Measurements from ENCODE around the gene PGGT1B. TPM values are rescaled to one million over a fixed set of nuclear protein-coding genes. Genes with fewer than 3 reads are reported as not detected.

PGGT1B gene
- total RNA-seq, 4 donors from 2014 or later = 5.5 to 13.2 (median 10.4) TPM

GRCh38 chr5:115193295-115193694 lies 69.4 kb downstream of the PGGT1B start:
- Histone ChIP-seq H3K4me1 (peaks cover 0 to 7% (median 1%) of the 10 kb centered on the region in 4 donors), H3K27ac (no peak overlapping the region), H3K9me3 (no peaks in the 10 kb centered on the region), H3K4me3 (no peak overlapping the region), H3K36me3 (no peaks in the 10 kb centered on the region), H3K27me3 (no peaks in the 10 kb centered on the region)
- no peak for DNase-seq (ENCODE audit: low spot score in 2 of 2)
- TF ChIP-seq EP300 (IDR thresholded peaks at IDR 0.05) (no peak), CTCF (IDR thresholded peaks at IDR 0.05) (no peak), POLR2A (IDR thresholded peaks at IDR 0.05) (no peak)

GRCh38 chr5:115192098-115192497 lies 70.6 kb downstream of the PGGT1B start:
- no peaks in the 10 kb centered on the region for H3K9me3 ChIP-seq
- H3K4me3 ChIP-seq = no peak overlapping the region
- H3K27me3 ChIP-seq = no peaks in the 10 kb centered on the region
- H3K36me3 ChIP-seq = no peaks in the 10 kb centered on the region
- 87 to 96% methylated on average over 1 of the region's 1 CpG for WGBS, 2 donors
- DNase-seq (ENCODE audit: low spot score in 2 of 2) = no peak
- no peak for TF ChIP-seq EP300 (IDR thresholded peaks at IDR 0.05)
- TF ChIP-seq CTCF (IDR thresholded peaks at IDR 0.05) = no peak
- TF ChIP-seq POLR2A (IDR thresholded peaks at IDR 0.05) = no peak
- H3K4me1 ChIP-seq = peaks cover 0 to 7% (median 1%) of the 10 kb centered on the region in 4 donors
- peak overlapping the region in 1 of 4 donors; percentile 21 for H3K27ac ChIP-seq

GRCh38 chr5:115191474-115192031 lies 71.1 kb downstream of the PGGT1B start:
- no peaks in the 10 kb centered on the region for H3K9me3 ChIP-seq
- 77 to 84% methylated on average over 8 of the region's 8 CpGs for WGBS, 2 donors
- TF ChIP-seq EP300 (IDR thresholded peaks at IDR 0.05) = no peak
- H3K36me3 ChIP-seq = no peaks in the 10 kb centered on the region
- H3K4me1 ChIP-seq = peaks cover 0 to 7% (median 1%) of the 10 kb centered on the region in 4 donors
- H3K27ac ChIP-seq = peak overlapping the region in 1 of 4 donors; percentile 21
- no peak overlapping the region for H3K4me3 ChIP-seq
- no peaks in the 10 kb centered on the region for H3K27me3 ChIP-seq
- no peak for DNase-seq (ENCODE audit: low spot score in 2 of 2)

GRCh38 chr5:115190388-115190787 lies 72.3 kb downstream of the PGGT1B start:
- Histone ChIP-seq H3K27ac (no peak overlapping the region), H3K4me3 (no peak overlapping the region), H3K9me3 (no peaks in the 10 kb centered on the region), H3K4me1 (peaks cover 0 to 7% (median 1%) of the 10 kb centered on the region in 4 donors), H3K27me3 (no peaks in the 10 kb centered on the region), H3K36me3 (no peaks in the 10 kb centered on the region)
- no peak for TF ChIP-seq EP300 (IDR thresholded peaks at IDR 0.05)
- no peak for DNase-seq (ENCODE audit: low spot score in 2 of 2)
- WGBS, 2 donors = 82% methylated on average over 4 of the region's 4 CpGs

- Histone ChIP-seq H3K4me3 (no peak overlapping the region), H3K9me3 (no peaks in the 10 kb centered on the region), H3K36me3 (no peaks in the 10 kb centered on the region), H3K27me3 (peaks cover 0 to 4% of the 10 kb centered on the region in 2 donors), H3K4me1 (peaks cover 0 to 7% (median 1%) of the 10 kb centered on the region in 4 donors), H3K27ac (no peak overlapping the region)
- WGBS, 2 donors = 37 to 51% methylated on average over 2 of the region's 2 CpGs
- no peak for DNase-seq (ENCODE audit: low spot score in 2 of 2)
- TF ChIP-seq CTCF (IDR thresholded peaks at IDR 0.05) = no peak
- no peak for TF ChIP-seq POLR2A (IDR thresholded peaks at IDR 0.05)
- TF ChIP-seq EP300 (IDR thresholded peaks at IDR 0.05) = no peak
Observed at GRCh38 chr5:115189866-115190265, 72.8 kb downstream of the PGGT1B start.

GRCh38 chr5:115186794-115187193 lies 75.9 kb downstream of the PGGT1B start:
- Histone ChIP-seq H3K27ac (no peak overlapping the region), H3K27me3 (peaks cover 0 to 35% of the 10 kb centered on the region in 2 donors), H3K9me3 (no peaks in the 10 kb centered on the region), H3K4me1 (no peaks in the 10 kb centered on the region), H3K36me3 (no peaks in the 10 kb centered on the region), H3K4me3 (no peak overlapping the region)
- no peak for TF ChIP-seq CTCF (IDR thresholded peaks at IDR 0.05)
- no peak for DNase-seq (ENCODE audit: low spot score in 2 of 2)
